ENCODE data around the gene APLF.

GRCh38 chr2:68574202-68574791 is 106.9 kb downstream of the APLF start:
- TF ChIP-seq SMC3 (IDR thresholded peaks at IDR 0.05; ENCODE audit: low read depth, low read length) (no peak), EP300 (IDR thresholded peaks at IDR 0.05; ENCODE audit: borderline replicate concordance in 1 of 2, low read depth in 1 of 2, low read length in 1 of 2) (no peak), REST (IDR thresholded peaks at IDR 0.05; ENCODE audit: low read depth, low read length) (no peak), CTCF (IDR thresholded peaks at IDR 0.05) (no peak), EZH2phosphoT487 (IDR thresholded peaks at IDR 0.05; ENCODE audit: borderline replicate concordance, low read depth) (no peak), POLR2AphosphoS5 (IDR thresholded peaks at IDR 0.05; ENCODE audit: low read depth, low read length) (no peak), GATA2 (CRISPR knock-in tag; IDR thresholded peaks at IDR 0.05) (no peak), NFIC (IDR thresholded peaks at IDR 0.05; ENCODE audit: borderline replicate concordance) (no peak), ELF1 (IDR thresholded peaks at IDR 0.05) (no peak), MEF2A (IDR thresholded peaks at IDR 0.05; ENCODE audit: borderline replicate concordance, low read depth) (no peak), TAF1 (IDR thresholded peaks at IDR 0.05; ENCODE audit: borderline replicate concordance, low read depth, low read length) (no peak), GABPA (IDR thresholded peaks at IDR 0.05; ENCODE audit: low read depth) (no peak), RCOR1 (IDR thresholded peaks at IDR 0.05; ENCODE audit: low read length) (no peak)

All from SK-N-SH (cell line).